Panc1 (cell line): ENCODE measurements around the gene ZC3H7B. TPM values are rescaled to one million over a fixed set of nuclear protein-coding genes. Genes with fewer than 3 reads are reported as not detected.

Source experiments
- ATAC-seq: fragments of 200-7000 bp; cut with Tn5 transposase; 2 replicates; pipeline ENCODE4 v1.9.1; 2020; ENCODE audit warnings: mild to moderate bottlenecking, moderate library complexity
- BruUV-seq: library from RNA; stranded (reverse); fragments of 400-500 nt; replicated peaks from 2 replicates; lab custom pipeline; 2021; lab: Mats Ljungman, UMichigan
- CTCF ChIA-PET: fragments of 300-600 bp; sonication (Branson Sonifier 250); formaldehyde crosslinking; loops from one replicate; lab custom pipeline; 2022; ENCODE audit warnings: antibody characterized with exemption; lab: Charles Lee
- POLR2A ChIA-PET: fragments of 300-600 bp; sonication (Branson Sonifier 250); formaldehyde crosslinking; loops from one replicate; lab custom pipeline; 2022; ENCODE audit warnings: antibody characterized with exemption; lab: Charles Lee
- DNase-seq: peaks from one replicate; pipeline ENCODE4 v3.0.0-alpha.2; 2010; ENCODE audit warnings: low read depth, low spot score
- H3K27ac ChIP-seq: 2 replicates; pipeline ENCODE4 v1.5.1; 2011; ENCODE audit warnings: mild to moderate bottlenecking, low read length, inconsistent platforms
- H3K27me3 ChIP-seq: fragments of 200-500 bp; sonication (Bioruptor generic); 2 replicates; pipeline ENCODE4 v1.6.0; 2014; ENCODE audit warnings: low read length, inconsistent platforms; ENCODE audit not compliant: control insufficient read depth, insufficient read depth
- H3K36me3 ChIP-seq: fragments of 200-500 bp; sonication (Bioruptor generic); 2 replicates; pipeline ENCODE4 v1.5.1; 2014; ENCODE audit warnings: inconsistent platforms, mild to moderate bottlenecking, low read length, moderate library complexity; ENCODE audit not compliant: control insufficient read depth, insufficient read depth
- H3K4me1 ChIP-seq: 2 replicates; pipeline ENCODE4 v1.5.1; 2011; ENCODE audit warnings: inconsistent platforms, mild to moderate bottlenecking, low read length, moderate library complexity; ENCODE audit not compliant: control insufficient read depth, insufficient read depth
- H3K4me3 ChIP-seq, 2 experiments: 2 replicates each; pipeline ENCODE4 v1.5.1; 2011 to 2012; ENCODE audit warnings: low read depth in 2 of 2, low read length in 2 of 2, mild to moderate bottlenecking in 2 of 2, inconsistent platforms in 1 of 2, moderate library complexity in 1 of 2
- H3K9me3 ChIP-seq: fragments of 200-500 bp; sonication (Bioruptor generic); 2 replicates; pipeline ENCODE4 v1.5.1; 2014; ENCODE audit warnings: low read depth, mild to moderate bottlenecking, inconsistent platforms, low read length, moderate library complexity; ENCODE audit not compliant: control insufficient read depth, insufficient read depth
- POLR2AphosphoS5 ChIP-seq: IDR thresholded peaks from 2 replicates; pipeline ENCODE4 v1.6.1; 2012; ENCODE audit warnings: mild to moderate bottlenecking, low read depth, low read length, moderate library complexity
- SIN3A ChIP-seq: IDR thresholded peaks from 2 replicates; pipeline ENCODE4 v1.6.1; 2012; ENCODE audit warnings: low read depth, mild to moderate bottlenecking, low read length, moderate library complexity, borderline replicate concordance; ENCODE audit not compliant: insufficient read depth
- TCF7L2 ChIP-seq: IDR thresholded peaks from 2 replicates; pipeline ENCODE4 v1.6.1; 2011; ENCODE audit warnings: mild to moderate bottlenecking, low read depth, low read length, inconsistent platforms
- in situ Hi-C: cut with HindIII; loops from 2 replicates; pipeline ENCODE4 v1.10.0; 2016; ENCODE audit warnings: low sequenced_read_pairs, low pct_unique_long_range_greater_than_20kb
- intact Hi-C: fragments of 100-400 bp; cut with micrococcal nuclease; formaldehyde crosslinking; loops from one replicate; pipeline ENCODE4 v1.10.0; 2022; ENCODE audit not compliant: unreplicated experiment
- total RNA-seq: library from RNA; stranded (reverse); gene quantifications from one replicate; pipeline ENCODE4 v1.2.1, GENCODE V29; 2021; ENCODE audit not compliant: unreplicated experiment
- TF ChIP-seq, protein P1 (sequence below): fragments of 450-650 bp; IDR thresholded peaks from 2 replicates; pipeline ENCODE4 v1.5.1; 2017; ENCODE audit warnings: mild to moderate bottlenecking
- TF ChIP-seq, protein P2 (sequence below), 2 experiments: IDR thresholded peaks; 2 replicates each; pipeline ENCODE4 v1.6.1; 2011 to 2012; ENCODE audit warnings: low read depth in 2 of 2, control low read depth in 1 of 2, low read length in 1 of 2, mild to moderate bottlenecking in 1 of 2, moderate library complexity in 1 of 2; ENCODE audit not compliant: insufficient read depth in 1 of 2

The ZC3H7B gene
- total RNA-seq, 1 experiment from 2014 or later, result 62.0 TPM

DNA sequence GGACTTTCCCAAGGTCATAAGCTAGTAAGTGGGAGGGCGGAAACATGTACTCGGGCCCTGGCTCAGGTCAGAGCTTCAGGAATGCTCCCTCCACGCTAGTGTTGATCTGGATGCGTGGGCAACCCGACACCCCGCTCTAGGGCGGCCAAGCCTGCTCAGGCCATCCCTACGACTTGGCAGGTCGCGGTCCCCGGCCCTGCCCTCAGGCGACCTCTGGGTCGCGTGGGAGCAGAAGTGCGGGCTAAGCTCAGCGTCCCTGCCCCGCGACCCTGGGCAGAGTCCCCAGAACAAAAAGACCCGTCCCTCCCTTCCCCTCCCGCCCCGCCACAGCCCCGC is 79.6 kb downstream of the ZC3H7B start:
- intact Hi-C loops, result no loop called here

DNA sequence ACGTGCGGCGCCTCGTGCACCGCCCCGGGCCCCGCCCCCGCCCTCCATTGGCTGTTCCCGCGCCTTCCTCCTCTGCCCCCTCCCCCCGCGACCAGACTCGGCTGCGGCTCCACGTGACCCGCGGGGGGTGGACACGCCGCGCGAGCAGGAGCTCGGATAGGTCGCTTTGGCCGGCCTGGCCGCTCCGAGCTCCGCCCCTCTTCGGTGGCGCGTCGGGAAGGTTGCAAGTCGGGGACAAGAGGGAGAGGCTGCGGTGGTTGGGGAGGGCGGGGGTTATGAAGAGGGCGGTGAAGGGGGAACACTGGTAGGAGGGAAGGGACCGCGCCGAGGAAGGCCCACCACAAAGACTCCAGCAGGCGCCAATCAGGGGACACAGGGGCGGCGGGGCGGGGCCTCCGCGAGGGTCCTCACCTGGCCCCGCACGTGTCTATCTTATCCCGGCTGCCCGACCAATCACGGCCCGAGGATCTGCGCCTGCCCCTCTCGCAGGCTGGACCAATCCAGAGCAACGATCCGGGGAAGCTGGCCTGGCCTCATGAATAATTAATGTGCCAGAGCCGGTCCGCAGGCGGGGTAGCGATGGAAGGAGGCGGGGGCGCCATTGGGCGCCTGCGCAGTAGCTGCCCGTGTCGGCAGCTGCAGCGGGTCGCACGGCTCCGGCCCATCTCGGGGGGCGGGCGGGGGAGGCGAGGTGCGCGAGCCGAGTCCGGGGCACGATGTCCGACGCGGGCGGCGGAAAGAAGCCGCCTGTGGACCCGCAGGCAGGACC is 80.2 kb downstream of the ZC3H7B start, which contains the start of gene TEF:
TEF (plus strand) TSS at position 614 of the 769 bp plus-strand sequence; CDS start at position 717, 103 bp downstream.
- peak within 1 kb of the TSS; percentile 54 to 70 for H3K4me3 ChIP-seq
- no peaks in the 10 kb centered on the region for H3K36me3 ChIP-seq
- in situ Hi-C loops, result no loop called here
- intact Hi-C loops, result no loop called here
- peak; percentile 77 for DNase-seq
- peak within 1 kb of the TSS; percentile 88 for H3K27ac ChIP-seq
- H3K4me1 ChIP-seq, result peaks cover 10% of the 10 kb centered on the region
- TF ChIP-seq SIN3A (no peak), POLR2AphosphoS5 (no peak), TCF7L2 (no peak)
- TF ChIP-seq, protein P1, sequence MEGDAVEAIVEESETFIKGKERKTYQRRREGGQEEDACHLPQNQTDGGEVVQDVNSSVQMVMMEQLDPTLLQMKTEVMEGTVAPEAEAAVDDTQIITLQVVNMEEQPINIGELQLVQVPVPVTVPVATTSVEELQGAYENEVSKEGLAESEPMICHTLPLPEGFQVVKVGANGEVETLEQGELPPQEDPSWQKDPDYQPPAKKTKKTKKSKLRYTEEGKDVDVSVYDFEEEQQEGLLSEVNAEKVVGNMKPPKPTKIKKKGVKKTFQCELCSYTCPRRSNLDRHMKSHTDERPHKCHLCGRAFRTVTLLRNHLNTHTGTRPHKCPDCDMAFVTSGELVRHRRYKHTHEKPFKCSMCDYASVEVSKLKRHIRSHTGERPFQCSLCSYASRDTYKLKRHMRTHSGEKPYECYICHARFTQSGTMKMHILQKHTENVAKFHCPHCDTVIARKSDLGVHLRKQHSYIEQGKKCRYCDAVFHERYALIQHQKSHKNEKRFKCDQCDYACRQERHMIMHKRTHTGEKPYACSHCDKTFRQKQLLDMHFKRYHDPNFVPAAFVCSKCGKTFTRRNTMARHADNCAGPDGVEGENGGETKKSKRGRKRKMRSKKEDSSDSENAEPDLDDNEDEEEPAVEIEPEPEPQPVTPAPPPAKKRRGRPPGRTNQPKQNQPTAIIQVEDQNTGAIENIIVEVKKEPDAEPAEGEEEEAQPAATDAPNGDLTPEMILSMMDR, result no peak
- TF ChIP-seq, protein P2, sequence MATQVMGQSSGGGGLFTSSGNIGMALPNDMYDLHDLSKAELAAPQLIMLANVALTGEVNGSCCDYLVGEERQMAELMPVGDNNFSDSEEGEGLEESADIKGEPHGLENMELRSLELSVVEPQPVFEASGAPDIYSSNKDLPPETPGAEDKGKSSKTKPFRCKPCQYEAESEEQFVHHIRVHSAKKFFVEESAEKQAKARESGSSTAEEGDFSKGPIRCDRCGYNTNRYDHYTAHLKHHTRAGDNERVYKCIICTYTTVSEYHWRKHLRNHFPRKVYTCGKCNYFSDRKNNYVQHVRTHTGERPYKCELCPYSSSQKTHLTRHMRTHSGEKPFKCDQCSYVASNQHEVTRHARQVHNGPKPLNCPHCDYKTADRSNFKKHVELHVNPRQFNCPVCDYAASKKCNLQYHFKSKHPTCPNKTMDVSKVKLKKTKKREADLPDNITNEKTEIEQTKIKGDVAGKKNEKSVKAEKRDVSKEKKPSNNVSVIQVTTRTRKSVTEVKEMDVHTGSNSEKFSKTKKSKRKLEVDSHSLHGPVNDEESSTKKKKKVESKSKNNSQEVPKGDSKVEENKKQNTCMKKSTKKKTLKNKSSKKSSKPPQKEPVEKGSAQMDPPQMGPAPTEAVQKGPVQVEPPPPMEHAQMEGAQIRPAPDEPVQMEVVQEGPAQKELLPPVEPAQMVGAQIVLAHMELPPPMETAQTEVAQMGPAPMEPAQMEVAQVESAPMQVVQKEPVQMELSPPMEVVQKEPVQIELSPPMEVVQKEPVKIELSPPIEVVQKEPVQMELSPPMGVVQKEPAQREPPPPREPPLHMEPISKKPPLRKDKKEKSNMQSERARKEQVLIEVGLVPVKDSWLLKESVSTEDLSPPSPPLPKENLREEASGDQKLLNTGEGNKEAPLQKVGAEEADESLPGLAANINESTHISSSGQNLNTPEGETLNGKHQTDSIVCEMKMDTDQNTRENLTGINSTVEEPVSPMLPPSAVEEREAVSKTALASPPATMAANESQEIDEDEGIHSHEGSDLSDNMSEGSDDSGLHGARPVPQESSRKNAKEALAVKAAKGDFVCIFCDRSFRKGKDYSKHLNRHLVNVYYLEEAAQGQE (IDR thresholded peaks at IDR 0.05; ENCODE audit: insufficient read depth in 1 of 2, low read depth in 2 of 2, low read length in 1 of 2), result no peak
- BruUV-seq, result no TSS peak
- POLR2A ChIA-PET, result interaction anchor here (0.6 to 1.0 kb wide), 6 partner anchors 20 to 427 kb away, joined by 4 to 9 read pairs (median 7); no protein-coding TSS in a partner anchor
- no peaks in the 10 kb centered on the region for H3K9me3 ChIP-seq
- CTCF ChIA-PET, result interaction anchor here (0.6 to 0.7 kb wide), 2 partner anchors 20 to 25 kb away, joined by 5 to 6 read pairs; no protein-coding TSS in a partner anchor
- ATAC-seq, result peak; percentile 93
- H3K27me3 ChIP-seq, result no peaks in the 10 kb centered on the region

More for the DNA sequence above, 79.6 kb downstream of the ZC3H7B start:
- POLR2A ChIA-PET, result interaction anchor here (0.6 to 1.0 kb wide), 5 partner anchors 19 to 428 kb away, joined by 4 to 9 read pairs (median 8); no protein-coding TSS in a partner anchor
- no peak for DNase-seq
- H3K27ac ChIP-seq, result peak overlapping the region; percentile 88
- peak overlapping the region; percentile 54 to 70 for H3K4me3 ChIP-seq
- no peaks in the 10 kb centered on the region for H3K9me3 ChIP-seq
- in situ Hi-C loops, result no loop called here
- ATAC-seq, result peak; percentile 70
- BruUV-seq, result no TSS peak
- no peaks in the 10 kb centered on the region for H3K36me3 ChIP-seq
- TF ChIP-seq POLR2AphosphoS5, result no peak
- TF ChIP-seq SIN3A, result 0 out of 2 replicates have a peak, but pooled peaks have one; percentile 61
- H3K4me1 ChIP-seq, result peaks cover 10% of the 10 kb centered on the region
- CTCF ChIA-PET, result interaction anchor here (0.6 to 0.7 kb wide), 2 partner anchors 21 to 26 kb away, joined by 5 to 6 read pairs; no protein-coding TSS in a partner anchor
- H3K27me3 ChIP-seq, result no peaks in the 10 kb centered on the region
